Measurements from ENCODE around the gene ELMOD3. TPM values are rescaled to one million over a fixed set of nuclear protein-coding genes. Genes with fewer than 3 reads are reported as not detected.

Gene ELMOD3
- total and polyA plus RNA-seq, 9 of the 15 experiments (the other 6 are each of a cell fraction or from before 2014, with no cell fraction given) = 2.7 to 18.7 (median 11.6) TPM

DNA sequence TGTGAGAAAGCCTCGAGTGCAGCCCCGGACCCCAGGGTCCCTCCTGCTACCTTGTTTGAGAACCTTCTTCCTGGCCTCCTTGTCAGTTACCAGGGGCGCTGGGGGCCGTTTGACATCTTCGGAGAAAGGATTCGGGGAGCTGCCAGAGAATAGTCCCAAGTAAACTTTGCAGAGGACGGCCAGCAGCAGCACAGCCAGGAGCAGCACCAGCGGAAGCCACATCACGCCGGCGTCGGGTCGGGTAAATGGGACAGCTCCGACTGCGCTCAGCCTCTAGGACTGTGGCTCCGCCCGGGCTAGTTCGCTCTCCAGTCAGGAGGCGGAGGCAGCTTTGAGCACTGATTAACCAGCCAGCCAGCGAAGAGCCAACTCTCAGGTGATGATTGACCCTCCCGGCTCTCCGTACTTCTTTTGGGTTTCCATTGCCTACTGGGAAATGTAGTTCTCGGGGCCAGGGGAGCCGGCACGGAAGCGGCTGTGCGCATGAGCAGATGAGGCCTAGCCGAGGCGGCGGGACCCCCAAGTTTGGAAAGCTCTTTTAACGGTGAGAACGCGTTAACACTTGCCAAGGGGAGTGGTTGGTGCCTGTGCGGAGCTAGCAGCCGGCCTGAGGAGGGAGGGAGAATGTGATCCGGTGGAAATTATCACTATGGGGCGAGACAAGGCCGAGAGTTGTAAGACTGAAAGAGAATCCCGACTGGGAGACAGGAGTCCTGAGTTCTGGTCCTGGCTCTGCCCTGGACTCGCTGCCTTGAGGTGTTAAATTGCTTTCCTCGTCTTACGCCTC, at the start of gene ELMOD3, which contains the start of gene RETSAT (continued):
- TF ChIP-seq THAP7 (CRISPR knock-in tag; IDR thresholded peaks at IDR 0.05) (no peak), KDM4B (IDR thresholded peaks at IDR 0.05; ENCODE audit: borderline replicate concordance in 2 of 2, low read depth in 1 of 2) (no peak), BACH1 (tag; IDR thresholded peaks at IDR 0.05) (no peak), THRA (IDR thresholded peaks at IDR 0.05) (no peak), ZSCAN32 (CRISPR knock-in tag; IDR thresholded peaks at IDR 0.05) (no peak), ZNF445 (CRISPR knock-in tag; IDR thresholded peaks at IDR 0.05; ENCODE audit: low read depth) (no peak), ZNF146 (CRISPR knock-in tag; IDR thresholded peaks at IDR 0.05; ENCODE audit: unreplicated experiment) (no peak), NCOA2 (IDR thresholded peaks at IDR 0.05; ENCODE audit: partially characterized antibody in 2 of 2) (no peak), SMARCE1 (IDR thresholded peaks at IDR 0.05) (no peak; the same call in 1 of the 2 replicates), EGR1 (conservative IDR thresholded peaks at IDR 0.05) (no peak), MTF1 (CRISPR knock-in tag; IDR thresholded peaks at IDR 0.05; ENCODE audit: borderline replicate concordance) (no peak), ZBTB26 (CRISPR knock-in tag; IDR thresholded peaks at IDR 0.05) (no peak), ZNF232 (CRISPR knock-in tag; IDR thresholded peaks at IDR 0.05) (0 out of 2 replicates have a peak, but pooled peaks have one; percentile 22), MEF2D (tag; conservative IDR thresholded peaks at IDR 0.05; ENCODE audit: low read depth) (no peak)
- TF ChIP-seq, protein P1, sequence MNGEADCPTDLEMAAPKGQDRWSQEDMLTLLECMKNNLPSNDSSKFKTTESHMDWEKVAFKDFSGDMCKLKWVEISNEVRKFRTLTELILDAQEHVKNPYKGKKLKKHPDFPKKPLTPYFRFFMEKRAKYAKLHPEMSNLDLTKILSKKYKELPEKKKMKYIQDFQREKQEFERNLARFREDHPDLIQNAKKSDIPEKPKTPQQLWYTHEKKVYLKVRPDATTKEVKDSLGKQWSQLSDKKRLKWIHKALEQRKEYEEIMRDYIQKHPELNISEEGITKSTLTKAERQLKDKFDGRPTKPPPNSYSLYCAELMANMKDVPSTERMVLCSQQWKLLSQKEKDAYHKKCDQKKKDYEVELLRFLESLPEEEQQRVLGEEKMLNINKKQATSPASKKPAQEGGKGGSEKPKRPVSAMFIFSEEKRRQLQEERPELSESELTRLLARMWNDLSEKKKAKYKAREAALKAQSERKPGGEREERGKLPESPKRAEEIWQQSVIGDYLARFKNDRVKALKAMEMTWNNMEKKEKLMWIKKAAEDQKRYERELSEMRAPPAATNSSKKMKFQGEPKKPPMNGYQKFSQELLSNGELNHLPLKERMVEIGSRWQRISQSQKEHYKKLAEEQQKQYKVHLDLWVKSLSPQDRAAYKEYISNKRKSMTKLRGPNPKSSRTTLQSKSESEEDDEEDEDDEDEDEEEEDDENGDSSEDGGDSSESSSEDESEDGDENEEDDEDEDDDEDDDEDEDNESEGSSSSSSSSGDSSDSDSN (IDR thresholded peaks at IDR 0.05; ENCODE audit: borderline replicate concordance in 1 of 2, low read depth in 2 of 2, low read length in 2 of 2) = peak; percentile 91 to 99; a peak in 3 of 4 replicates

Data from K562 (cell line).